ENCODE results near the gene TBX2.
"Not testable (repeated sequence)": the region's sequence is repeated elsewhere in the genome, so short reads cannot be mapped to it uniquely, and the experiment has no call there.

TBX2 gene

DNA sequence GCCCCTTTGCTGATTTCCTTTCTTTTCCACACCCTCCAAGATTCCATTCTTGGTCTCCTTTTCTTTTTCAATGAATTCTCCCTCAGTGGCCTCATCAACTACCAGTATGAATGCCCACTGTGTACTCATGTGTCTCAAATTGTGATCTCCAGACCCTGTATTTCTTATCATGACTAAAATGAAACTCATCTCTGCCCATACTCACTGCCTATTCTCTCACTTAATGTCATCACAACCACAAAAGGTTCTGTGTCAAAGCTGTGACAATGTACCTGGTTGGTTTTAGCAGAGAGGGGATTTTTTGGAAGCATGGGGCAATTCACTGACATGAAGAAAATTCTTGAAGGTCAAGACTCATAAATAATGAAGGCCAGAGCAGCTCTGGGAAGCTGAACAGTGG lies 41.1 kb downstream of the TBX2 start:
- no peak for DNase-seq

DNA sequence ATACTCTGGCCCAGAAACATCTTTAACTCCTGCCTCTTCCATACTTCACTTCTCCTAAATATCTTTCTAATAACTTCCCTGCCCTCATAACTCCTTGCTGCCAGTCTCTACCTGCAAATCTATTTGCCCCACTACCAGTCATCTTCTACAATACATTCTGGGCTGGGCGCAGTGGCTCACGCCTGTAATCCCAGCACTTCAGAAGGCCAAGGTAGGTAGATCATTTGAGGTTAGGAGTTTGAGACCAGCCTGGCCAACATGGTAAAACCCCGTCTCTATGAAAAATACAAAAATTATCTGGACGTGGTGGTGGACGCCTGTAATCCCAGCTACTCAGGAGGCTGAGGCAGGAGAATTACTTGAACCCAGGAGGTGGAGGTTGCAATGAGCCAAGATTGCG lies 41.9 kb downstream of the TBX2 start:
- DNase-seq = not testable (repeated sequence)

DNA sequence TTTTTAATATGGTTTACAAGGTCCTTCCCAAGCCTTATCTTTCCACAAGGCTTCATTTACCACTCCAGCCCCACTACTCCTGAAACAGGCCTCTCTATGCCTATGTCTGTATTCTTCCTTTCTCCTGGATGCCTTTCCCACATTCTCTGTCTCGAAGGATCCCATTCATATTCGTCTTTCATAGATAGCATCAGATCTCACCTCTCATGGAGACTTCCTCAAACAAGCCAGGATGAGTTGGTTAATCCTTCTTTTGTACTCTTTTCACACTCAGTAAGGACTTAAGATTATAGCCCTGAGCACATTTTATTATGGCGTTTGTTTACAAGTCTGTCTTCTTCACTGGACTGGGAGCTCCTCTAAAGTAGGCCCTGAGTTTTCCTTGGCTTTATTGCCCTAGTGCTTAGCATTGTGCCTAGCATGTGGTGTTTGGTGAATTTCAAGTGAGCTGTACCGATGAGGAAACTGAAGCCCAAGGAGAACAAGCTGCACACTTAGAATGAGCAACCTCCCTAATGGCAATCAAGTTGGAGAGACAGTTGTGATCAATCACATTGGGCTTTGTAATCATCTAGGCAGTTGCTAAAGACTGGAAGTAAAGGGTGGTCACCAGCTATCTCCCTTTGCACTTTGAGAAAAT lies 42.6 kb downstream of the TBX2 start:
- no peak for DNase-seq

- no peak for DNase-seq
Measured at GRCh38 chr17:61442878-61443474, 43.3 kb downstream of the TBX2 start.

GRCh38 chr17:61443475-61443882 lies 43.8 kb downstream of the TBX2 start:
- no peak for DNase-seq

GRCh38 chr17:61444075-61444474 lies 44.4 kb downstream of the TBX2 start:
- DNase-seq = no peak

GRCh38 chr17:61444831-61445230 lies 45.2 kb downstream of the TBX2 start:
- no peak for DNase-seq

- no peak for DNase-seq
Measured at GRCh38 chr17:61447358-61447757, 47.7 kb downstream of the TBX2 start.

DNA sequence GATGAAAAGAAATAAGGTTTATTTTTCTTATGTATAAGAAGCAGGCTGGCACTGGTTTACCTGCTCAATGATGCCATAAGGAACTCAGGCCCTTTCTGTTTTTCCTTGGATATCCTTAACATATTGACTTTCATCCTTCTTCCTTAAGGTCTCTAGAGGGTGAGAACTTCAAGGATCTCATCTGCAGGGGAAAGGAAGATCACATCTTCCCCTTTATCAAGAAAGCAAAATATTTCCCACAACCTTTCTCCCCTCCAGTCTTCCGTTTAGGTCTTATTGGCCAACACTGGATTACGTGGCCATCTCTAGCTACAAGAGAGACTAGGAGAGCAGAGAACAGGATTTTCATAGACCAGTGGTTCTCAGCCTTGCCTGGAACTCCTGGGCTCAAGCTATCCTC lies 48.4 kb downstream of the TBX2 start:
- DNase-seq = no peak

GRCh38 chr17:61449140-61449539 lies 49.5 kb downstream of the TBX2 start:
- DNase-seq = not testable (repeated sequence)

DNA sequence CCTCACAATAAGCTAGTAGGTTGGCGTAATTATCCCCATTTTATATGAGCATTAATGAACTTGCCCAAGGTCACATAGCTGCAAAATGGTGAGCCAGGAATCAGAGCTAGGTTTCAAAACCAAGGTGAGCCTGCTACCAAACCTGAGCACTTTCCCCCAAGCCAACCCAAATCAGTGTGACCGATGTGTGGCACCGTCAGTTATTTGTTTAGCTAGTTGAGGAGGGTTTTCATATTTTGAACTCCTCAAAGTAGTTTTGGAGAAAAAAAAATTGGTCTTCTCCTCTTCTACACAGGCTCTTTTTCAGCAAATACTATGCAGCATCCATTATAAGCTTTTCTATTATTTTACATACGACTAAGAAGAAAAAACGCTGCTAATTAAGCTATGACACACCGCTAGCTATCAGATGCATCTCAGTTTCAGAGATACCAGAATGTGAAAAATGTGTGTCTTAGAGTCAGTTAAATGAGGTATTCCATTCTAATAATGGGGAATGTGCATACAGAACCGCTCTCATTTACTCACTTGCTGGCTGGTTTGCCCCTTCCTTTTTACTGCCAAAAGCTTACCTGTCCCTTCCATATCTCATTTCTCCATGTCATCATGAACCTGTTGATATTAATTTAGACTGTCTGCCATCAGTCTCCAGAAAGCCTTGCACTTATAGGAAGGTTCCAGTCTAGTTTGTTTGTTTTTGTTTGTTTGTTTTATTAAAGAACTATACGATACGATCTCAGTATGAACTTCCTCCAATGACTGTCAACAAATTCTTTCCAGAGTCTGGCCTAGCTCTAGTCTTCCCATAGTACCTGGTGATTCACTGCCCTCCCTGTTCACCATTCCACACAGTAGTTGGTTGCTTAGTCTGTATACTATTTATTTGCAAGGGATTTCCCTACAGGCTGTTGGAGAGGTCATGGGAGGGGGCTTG lies 50.3 kb downstream of the TBX2 start:
- DNase-seq = no peak

DNA sequence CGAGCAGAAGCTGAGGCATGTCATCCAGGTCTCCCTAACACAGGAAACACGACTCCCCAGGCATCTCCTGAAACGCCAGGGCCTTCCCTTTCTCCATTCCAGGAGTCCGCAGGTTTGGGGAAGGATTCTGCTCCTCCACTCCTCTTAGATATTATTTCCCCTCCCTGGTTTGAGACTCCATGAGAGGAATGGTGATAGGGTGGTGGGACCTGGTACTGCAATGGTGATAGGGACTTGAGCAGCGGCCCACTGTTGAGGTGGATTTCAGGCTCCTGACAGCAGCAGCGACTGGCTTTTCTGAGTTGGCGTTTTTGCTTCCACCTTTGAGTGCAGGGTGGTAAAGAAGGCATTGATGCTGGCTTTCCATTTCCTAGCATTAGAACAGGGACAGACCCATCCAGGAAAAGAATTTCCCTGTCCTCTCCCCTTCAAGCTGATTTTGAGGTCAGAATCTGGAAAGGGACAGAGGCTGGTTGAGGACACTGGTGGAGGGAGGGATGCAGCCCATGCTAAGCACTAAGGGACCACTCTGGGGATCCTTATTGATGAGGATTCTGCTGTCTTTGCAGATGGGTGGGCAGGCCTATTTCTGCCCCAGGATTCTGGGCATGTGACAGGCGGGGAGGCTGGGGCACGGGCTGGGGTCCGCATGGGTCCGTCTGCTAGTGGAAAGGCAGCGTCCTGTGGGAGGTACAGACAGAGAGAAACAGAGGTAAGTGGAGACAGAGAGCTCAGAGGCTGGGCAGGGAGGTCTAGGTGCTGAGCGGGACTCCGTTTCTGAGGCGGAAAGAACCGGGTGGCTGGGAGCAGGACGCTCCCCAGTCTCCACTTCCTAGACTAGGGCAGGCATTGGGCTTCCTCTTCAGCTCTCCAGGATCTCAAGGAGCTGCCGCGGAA lies 51.2 kb downstream of the TBX2 start:
- no peak for DNase-seq

DNA sequence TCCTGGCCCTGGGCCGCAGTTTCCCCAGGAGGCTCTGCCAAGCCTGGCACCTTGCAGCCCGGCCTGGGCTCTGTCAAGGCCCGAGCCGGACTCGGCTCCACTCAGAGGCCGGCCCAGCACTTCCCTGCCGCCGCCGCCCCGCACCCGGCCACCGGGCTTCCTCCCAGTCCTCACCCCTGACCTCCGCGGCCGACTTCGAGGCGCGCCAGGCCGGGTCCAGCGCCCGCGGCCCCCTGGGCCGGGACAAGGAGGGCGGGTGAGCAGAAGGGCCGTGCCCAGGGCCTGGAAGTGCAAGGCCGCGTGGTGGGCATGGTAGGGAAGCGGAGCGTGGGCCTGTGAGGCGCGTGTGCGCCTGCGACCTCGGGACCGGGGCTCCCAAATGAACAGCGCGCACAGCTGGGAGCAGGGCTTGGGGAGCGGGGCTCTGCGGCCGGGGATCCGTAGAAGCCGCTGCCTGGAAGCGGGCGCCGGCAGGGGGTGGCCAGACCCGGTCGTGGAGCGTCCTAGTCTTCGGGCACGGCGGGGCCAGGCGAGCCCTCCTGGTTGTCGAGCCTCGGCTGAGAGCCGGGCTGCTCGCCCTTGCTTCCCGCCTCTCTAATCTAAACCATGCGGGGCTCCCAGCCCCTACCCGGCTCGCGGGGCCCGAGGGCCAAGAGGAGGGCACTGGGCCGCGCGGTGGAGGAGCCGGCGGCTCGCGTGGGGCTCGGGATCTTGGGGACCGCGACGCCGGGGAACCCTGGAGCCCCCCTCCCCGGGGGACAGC lies 52.1 kb downstream of the TBX2 start:
- DNase-seq = no peak

DNA sequence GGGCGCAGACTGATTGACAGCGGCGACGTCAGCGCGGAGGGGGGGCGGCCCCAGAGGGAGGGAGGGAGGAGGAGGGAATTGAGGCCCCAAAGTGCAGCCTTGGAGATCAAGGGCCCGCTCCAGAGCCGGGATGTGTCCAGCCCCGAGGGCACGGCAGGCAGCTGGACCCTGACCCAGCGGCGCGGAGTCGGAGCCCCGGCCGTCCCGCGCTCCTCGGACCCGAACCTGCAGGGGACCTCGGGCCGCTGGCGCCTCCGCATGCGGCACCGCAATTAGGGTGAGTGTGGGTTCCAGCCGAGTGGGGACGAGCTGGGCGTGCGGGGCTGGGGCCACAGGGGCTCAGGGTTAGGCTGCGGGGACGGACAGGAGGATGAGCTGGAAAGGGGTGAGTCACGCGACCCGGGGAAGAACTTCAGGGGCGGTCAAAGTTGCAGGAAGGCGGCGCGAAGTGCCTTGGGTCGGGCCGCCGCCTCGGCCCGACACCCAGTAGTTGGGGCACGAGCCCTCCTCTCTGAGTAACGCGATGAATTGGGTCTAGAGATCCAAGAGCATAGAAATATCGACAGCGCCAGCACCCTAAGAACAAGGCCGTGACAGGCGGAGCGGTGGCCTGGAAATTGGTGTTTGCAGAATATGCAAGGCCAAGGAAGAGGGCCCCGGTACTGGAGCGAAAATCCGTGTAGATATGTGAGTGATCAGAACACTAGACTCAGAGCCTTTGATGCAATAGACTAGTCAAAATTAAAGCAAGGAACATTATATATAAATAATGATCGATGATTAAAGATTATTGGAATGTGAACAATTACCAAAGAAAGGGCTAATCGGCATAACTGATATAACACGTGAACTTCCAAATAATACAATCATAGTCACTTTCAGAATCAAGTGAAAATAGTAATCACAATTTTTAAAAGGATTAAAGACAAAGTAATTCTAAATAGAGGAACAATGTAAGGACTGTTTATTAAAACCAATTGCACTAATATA lies 53.0 kb downstream of the TBX2 start, which contains the start of gene TBX4:
TSS of gene TBX4 (plus strand) at position 122 of the 990 bp plus-strand sequence. CDS start 4,069 bp downstream, outside the sequence.
- DNase-seq = no peak

- no peak for DNase-seq
Measured at GRCh38 chr17:61453566-61454380, 54.1 kb downstream of the TBX2 start.

DNA sequence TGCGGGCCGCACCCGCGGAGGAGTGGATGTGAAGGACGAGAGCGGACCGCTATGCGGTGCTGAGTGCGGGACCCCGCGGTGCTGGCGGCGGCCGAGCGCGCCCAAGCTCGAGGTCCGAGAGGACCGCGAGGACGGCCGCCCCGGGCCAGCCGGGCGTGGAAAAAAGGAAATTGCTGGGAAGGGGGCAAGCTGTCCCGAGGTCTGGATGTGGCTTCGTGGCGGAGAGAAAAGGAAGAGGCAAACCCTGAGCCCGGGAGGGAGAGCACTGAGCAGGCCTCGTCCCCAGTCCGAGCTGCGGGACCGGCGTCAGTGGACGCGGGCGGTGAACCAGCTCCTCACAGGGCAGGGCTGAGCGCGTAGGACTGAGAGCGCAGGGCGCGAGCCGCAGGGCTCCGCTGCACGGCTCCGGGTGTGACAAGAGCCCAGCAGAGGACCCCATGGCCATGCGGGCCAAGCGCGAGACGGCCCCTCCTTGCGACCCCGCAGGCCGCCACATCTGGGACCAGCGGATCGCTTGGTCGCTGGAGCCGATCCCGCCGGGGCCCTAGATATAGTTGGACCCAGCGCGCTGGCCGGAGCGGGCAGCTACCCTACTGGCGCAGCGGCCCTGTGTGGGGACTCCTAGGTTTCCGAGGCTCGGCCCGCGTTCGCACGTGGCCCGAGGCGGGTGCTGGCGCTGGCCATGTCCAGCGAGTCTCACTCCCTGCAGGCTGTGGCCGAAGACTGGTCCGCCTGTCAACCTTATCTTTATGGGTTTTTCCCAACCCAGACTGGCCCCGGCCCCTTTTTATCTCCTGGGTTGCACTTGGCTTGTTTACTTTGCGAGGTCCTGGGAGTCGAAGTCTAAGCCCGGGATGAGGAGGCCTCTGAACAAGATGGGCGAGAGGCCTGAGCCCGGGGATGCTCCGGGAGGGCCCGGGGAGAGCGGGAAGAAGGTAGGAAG lies 55.0 kb downstream of the TBX2 start:
- DNase-seq = no peak

GRCh38 chr17:61455324-61456060 lies 55.8 kb downstream of the TBX2 start:
- no peak for DNase-seq

Data from DMS153 (cell line).